Hematopoietic multipotent progenitor cell treated with erythropoietin and hydrocortisone succinate and interleukin-3 and kit ligand, for 6 days (in vitro differentiated cells): ENCODE data around the gene ACOT4.
"Not testable (repeated sequence)": the region's sequence is repeated elsewhere in the genome, so short reads cannot be mapped to it uniquely, and the experiment has no call there.

Source experiments
- DNase-seq: peaks from one replicate; pipeline ENCODE4 v3.0.0-alpha.2; 2015

ACOT4 gene

GRCh38 chr14:73582102-73582979 is 9.3 kb upstream of the ACOT4 start:
- DNase-seq, result not testable (repeated sequence)

GRCh38 chr14:73588695-73589094 is 3.0 kb upstream of the ACOT4 start:
- DNase-seq, result no peak

DNA sequence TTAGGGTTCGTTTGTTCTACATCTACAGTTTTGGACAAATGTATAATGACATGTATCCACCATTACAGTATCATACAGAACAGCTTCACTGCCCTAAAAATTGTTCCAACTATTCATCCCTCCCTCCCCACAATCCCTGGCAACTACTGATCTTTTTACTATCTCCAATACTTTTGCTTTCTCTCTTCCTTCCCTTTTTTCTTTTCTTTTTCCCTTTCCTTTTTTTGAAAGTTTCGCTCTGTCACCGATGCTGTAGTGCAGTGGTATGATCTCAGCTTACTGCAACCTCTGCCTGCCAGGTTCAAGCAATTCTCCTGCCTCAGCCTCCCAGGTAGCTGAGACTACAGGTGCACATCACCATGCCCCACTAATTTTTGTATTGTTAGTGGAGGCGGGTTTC is 2.6 kb upstream of the ACOT4 start:
- no peak for DNase-seq

GRCh38 chr14:73590673-73591004 is 1.0 kb upstream of the ACOT4 start:
- DNase-seq, result not testable (repeated sequence)

DNA sequence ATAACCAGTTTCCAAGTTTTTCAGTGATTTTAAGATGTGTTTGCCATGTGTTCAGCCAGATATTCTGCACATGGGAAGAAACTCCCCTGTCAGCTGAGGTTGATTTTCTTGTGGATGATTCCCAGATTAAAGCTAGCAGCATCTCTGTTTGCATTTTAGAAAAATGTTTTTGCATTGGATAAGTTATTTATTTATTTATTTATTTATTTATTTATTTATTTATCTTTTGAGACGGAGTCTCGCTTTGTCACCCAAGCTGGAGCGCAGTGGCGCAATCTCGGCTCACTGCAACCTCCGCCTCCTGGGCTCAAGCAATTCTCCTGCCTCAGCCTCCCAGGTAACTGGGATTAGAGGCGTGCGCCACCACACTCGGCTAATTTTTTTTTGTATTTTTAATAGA is 2.8 kb downstream of the ACOT4 start:
- no peak for DNase-seq

DNA sequence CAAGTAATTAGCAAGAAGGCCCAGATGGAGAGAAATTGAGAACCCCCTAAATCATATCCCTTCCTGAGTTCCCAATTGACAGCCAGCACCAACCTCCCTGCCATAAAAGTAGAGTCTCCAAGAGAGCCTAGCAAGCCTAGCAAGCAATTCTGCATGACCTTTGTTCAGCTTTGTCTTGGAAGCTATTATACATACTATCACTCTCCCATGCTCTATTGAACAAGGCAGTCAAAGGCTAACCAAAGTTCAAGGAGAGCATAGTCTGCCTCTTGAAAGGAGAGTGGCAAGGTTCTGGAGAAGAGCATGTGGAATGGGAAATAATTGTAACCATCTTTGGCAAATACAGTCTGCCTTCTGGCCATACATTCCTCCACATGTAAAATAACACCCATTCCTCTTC is 7.8 kb downstream of the ACOT4 start:
- DNase-seq, result no peak

DNA sequence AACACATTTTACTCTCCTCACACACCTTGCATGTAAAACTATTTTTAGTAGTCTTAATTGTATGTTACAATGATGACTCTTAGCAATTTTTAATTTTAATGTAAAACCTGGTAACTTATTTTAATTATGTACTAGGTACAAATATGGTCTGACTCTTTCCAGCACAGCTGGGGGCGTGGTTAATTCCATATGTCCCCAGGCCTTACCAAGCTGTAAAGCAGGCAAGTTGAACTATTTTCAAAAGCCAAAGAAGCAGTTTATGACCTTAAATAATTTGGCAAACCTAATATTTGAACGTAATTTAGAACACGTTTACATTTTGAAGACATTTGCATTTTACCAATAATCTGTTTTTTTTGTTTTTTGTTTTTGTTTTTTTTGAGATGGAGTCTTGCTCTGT is 11.3 kb downstream of the ACOT4 start:
- no peak for DNase-seq

- DNase-seq, result no peak
Observed at GRCh38 chr14:73606271-73606670, 14.6 kb downstream of the ACOT4 start.

- DNase-seq, result no peak
Observed at GRCh38 chr14:73607241-73607640, 15.6 kb downstream of the ACOT4 start.

- DNase-seq, result no peak
Observed at GRCh38 chr14:73610687-73611086, 19.0 kb downstream of the ACOT4 start.

DNA sequence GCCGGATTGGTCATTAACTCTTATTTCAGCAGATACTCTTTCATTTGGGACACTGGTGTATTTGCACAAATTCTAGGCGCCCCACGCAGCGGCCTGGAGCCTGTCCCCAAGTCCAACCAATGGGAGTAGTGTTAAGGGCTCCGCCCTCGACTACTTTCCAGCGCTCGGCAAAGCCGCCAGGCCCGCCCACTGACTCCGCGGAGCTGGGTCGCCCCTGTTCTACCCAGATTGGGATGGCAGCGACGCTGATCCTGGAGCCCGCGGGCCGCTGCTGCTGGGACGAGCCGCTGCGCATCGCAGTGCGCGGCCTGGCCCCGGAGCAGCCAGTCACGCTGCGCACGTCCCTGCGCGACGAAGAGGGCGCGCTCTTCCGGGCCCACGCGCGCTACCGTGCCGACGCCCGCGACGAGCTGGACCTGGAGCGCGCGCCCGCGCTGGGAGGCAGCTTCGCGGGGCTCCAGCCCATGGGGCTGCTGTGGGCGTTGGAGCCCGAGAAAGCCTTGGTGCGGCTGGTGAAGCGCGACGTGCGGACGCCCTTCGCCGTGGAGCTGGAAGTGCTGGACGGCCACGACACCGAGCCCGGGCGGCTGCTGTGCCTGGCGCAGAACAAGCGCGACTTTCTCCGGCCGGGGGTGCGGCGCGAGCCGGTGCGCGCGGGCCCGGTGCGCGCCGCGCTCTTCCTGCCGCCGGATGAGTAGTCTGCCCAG is 20.8 kb downstream of the ACOT4 start, which contains the start of gene ACOT6:
Gene ACOT6 (plus strand): TSS at position 179 of the 707 bp plus-strand sequence. CDS start 55 bp downstream, at position 234.
- DNase-seq, result peak; percentile 89

DNA sequence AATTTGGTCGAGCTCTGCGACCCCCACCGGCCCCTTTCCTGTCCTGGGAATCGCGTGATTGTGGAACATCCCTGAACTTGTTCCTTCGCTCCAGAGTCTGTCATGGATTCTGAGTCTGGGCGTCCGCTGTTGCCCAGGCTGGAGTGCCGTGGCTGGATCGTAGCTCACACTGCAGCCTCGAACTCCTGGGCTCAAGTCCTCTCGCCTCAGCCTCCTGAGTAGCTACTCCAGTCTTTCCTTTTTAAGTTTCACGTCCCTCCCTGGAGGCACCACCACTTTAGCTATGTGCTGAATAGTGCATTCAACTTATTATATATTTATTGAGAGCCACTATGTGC is 21.3 kb downstream of the ACOT4 start:
- DNase-seq, result peak; percentile 37

DNA sequence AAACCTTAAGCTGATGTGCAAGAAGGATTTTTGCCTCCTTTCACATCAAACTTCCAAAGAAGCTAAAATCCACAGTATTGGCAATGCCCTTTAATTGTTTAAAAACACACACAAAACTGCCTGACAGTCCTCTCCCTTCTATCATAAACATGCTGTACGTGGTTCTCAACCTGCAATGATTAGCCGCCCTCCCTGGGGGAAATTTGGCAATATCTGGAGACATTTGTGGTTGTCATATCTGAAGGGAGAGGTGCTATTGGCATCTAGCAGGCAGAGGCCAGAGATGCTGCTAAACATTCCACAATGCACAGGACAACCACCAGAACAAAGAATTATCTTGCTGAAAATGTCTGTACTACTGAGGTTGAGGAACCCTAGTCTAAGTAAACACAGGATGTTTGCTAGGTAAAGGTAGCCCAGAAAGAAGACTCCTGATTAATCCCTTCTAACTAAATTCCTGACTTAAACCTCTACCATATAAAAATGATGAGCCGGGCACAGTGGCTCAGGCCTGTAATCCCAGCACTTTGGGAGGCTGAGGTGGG is 21.8 kb downstream of the ACOT4 start:
- peak; percentile 46 for DNase-seq

GRCh38 chr14:73616831-73617230 is 25.2 kb downstream of the ACOT4 start:
- no peak for DNase-seq

DNA sequence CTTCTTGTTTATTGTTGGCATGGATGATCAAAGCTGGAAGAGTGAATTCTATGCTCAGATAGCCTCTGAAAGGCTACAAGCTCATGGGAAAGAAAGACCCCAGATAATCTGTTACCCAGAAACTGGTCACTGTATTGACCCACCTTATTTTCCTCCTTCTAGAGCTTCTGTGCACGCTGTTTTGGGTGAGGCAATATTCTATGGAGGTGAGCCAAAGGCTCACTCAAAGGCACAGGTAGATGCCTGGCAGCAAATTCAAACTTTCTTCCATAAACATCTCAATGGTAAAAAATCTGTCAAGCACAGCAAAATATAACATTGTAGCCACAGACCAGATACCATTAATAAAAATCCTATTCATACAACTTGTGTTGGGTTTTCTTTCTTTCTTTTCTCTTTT is 27.9 kb downstream of the ACOT4 start:
- no peak for DNase-seq

DNA sequence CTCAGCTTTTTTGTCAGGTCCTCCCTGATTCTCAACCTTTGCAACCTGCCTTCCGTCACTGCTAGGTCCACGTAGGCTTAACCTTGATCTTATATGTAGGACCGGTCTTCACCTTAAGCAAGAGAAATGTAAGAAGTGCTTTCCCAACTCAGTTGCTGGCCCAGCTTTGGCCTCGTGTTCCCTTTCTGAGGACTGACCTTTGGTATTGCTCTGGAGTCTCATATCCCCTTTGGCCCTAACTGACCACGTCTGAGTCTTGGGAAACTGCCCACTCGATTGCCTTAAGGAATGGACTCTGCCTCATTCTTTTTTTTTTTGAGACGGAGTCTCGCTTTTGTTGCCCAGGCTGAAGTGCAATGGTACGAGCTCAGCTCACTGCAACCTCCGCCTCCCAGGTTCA is 28.6 kb downstream of the ACOT4 start:
- DNase-seq, result no peak

DNA sequence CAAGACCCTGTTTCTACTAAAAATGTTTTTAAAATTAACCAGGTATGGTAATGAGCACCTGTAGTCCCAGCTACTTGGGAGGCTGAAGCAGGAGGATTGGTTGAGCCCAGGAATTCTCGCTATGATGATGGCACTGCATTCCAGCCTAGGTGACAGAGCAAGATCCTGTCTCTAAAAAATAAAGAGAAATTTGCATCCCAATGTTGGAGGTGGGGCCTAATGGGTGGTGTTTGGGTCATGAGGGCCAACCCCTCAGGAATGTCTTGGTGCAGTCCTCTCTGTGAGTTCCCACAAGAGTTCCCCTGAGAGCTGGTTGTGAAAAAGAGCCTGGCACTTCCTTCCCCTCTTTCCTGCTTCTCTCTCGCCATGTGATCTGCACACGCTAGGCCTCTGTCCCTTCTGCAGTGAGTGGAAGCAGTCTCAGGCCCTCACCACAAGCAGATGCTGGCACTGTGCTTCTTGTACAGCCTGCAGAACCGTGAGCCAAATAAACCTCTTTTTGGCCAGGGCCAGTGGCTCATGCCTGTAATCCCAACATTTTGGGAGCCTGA is 31.9 kb downstream of the ACOT4 start:
- DNase-seq, result no peak

DNA sequence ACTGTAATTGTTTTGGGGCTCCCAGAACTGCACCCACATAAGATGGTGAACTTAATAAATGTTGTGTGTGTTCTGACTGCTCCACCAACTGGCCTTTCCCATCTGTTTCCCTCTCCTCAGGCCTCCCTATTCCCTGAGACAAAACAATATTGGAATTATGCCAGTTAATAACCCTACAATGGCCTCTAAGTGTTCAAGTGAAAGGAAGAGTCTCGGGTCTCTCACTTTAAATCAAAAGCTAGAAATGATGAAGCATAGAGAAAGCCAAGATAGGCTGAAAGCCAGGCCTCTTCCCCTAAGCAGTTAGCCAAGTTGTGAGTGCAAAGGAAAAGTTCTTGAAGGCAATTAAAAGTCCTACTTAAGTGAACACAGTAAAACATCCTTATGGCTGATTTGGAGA is 34.0 kb downstream of the ACOT4 start:
- no peak for DNase-seq

DNA sequence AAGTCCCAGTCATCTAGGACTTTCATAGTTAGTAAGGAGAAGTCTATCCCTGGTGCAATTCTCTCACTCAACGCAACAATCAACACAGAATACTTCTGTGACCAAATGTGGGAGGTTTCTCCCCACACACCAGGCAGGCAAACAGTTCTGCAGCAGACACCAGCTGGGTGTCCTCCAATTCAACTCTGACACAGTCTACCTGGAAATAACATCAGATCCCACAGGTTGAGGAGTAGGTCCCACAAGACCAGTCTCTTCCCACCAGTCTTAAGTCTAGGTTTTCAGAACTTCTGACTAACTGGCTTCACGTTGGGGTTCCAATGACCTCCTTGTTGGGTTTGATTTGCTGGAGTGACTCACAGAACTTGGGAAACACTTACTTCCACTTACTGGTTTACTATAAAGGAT is 35.5 kb downstream of the ACOT4 start:
- DNase-seq, result no peak

DNA sequence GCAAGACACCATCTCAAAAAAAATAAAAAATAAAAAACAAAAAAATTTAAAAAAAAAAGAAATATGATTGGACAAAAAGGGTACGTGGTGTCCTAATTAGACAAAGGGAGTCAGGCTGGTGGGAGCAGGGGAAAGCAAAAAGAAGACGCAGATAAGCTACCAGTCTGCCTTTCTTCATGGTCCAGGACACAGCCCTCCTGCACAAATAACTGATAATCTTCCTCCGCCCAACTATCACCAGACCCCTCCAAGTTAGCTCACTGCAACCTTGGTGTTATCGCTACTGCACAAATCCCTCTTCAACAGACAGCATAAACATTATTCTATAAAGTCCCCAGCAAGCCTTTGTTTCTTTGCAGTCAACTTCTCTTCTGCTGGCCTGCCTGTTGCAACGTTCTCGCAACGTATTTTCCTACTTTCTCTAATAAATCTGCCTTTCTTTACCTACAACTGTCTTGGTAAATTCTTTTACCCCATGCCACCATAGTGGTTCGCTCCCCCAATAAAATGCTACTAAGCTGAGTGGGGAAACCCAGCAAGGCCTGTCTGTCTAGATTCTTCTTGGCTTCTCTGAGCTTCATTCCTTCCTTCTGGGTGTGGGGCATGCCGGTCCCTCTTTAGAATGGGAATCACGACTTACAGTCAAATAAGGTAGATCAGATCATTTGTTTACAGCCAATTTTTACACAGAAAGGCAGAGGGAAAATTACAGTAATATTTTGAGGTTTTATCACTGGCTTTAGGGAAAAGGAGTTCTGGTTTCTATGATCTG is 38.5 kb downstream of the ACOT4 start:
- peak; percentile 72 for DNase-seq

DNA sequence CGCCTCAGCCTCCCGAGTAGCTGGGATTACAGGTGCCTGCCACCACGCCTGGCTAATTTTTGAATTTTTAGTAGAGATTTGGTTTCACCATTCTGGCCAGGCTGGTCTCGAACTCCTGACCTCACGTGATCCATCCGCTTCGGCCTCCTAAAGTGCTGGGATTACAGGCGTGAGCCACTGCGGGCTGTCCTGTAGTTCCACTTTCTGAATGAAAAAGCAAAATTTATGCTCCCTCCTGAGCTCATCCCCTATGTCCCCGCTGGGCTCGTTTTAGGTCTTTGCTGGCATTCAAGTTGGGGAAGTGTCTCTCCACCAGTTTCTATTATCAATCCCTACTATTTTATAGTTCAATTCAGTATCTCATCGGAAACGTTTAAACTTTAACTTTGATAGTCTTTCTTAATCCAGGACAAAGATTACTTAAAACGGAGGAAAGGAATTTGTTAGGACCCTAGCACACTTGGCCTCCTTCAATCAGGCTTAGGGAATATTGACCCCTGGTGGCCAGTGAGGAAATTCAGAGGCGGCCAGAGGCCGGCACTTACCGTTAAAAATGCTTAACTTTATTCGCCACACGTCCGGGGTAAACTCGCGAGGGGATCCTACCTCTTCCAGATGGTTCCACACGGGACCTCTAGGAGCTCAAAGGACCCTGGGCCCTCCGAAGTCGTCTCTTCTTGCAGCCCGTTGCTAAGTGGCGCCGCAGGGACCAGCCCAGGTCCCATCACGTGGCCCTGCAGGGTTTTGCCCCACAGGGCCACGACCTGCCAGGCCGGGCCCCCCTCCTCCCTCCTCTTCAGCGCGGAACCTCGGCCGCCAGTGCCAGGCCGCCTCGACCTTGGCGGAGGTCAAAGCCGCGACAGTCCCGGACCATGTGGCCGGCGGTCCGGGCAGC is 41.7 kb downstream of the ACOT4 start:
- DNase-seq, result peak; percentile 87
